Measurements from ENCODE around the gene UBR1.
A peak's percentile ranks its signal among the peaks of the same experiment; 100 is the strongest.

The UBR1 gene

DNA sequence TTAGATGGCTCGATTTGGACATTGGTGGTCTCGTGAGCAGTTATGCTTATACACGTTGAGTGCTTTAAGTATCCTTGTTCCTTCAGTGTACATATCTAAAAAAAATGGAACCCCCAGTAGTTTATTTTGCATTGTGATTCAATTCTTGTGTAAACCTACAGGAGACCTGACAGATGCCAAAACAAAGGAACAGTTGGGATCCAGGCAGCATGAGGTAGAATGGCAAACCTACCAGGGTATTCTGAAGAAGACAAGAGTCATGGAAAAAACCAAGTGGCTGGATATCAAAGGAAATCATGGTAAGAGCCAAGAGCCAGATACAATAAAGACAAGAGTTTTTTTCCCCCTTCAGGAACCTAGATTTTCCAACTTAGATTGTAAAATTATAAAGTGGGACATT, 29.5 kb upstream of the UBR1 start:
- Histone ChIP-seq H3K4me3 (replicated peaks; ENCODE audit: insufficient read depth, low read length) (no peak overlapping the region), H3K27ac (replicated peaks) (no peak overlapping the region), H3K27me3 (ENCODE audit: insufficient read depth, poor library complexity, severe bottlenecking) (no peaks in the 10 kb centered on the region)
- TF ChIP-seq GABPA (IDR thresholded peaks at IDR 0.05; ENCODE audit: low read depth) = no peak
- TF ChIP-seq POLR2AphosphoS5 (IDR thresholded peaks at IDR 0.05; ENCODE audit: low read depth) = no peak
- no peak for TF ChIP-seq SPI1 (IDR thresholded peaks at IDR 0.05; ENCODE audit: borderline replicate concordance, low read depth)
- TF ChIP-seq REST (IDR thresholded peaks at IDR 0.05; ENCODE audit: insufficient replicate concordance, low read depth) = no peak
- TF ChIP-seq, protein P1, sequence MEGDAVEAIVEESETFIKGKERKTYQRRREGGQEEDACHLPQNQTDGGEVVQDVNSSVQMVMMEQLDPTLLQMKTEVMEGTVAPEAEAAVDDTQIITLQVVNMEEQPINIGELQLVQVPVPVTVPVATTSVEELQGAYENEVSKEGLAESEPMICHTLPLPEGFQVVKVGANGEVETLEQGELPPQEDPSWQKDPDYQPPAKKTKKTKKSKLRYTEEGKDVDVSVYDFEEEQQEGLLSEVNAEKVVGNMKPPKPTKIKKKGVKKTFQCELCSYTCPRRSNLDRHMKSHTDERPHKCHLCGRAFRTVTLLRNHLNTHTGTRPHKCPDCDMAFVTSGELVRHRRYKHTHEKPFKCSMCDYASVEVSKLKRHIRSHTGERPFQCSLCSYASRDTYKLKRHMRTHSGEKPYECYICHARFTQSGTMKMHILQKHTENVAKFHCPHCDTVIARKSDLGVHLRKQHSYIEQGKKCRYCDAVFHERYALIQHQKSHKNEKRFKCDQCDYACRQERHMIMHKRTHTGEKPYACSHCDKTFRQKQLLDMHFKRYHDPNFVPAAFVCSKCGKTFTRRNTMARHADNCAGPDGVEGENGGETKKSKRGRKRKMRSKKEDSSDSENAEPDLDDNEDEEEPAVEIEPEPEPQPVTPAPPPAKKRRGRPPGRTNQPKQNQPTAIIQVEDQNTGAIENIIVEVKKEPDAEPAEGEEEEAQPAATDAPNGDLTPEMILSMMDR (IDR thresholded peaks at IDR 0.05; ENCODE audit: insufficient read depth, low read length) = no peak
- no peak for DNase-seq (ENCODE audit: low read depth in 1 of 2, low spot score in 1 of 2)

DNA sequence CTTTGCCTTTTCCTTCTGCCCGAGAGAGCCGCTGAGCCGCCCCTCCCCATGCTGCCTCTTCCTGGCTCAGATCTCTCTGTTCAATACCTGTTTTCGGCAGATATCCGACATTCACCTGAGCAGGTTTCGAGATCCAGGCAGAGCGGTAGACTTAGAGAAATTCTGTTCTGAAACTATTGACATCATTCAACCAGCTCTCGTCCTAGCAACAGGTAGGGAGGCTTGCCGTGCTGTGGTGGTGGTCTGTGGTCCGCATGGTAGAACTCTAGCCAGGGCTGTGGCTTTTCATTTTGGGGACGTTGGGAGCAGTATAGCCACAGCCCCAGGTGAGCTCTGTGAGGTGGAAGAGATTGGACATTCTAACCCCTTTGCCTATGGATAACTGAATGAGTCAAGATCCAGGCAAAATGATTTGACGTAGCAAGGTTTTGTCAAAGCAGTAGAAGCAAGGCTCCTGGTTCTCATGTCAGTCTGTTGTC, 28.4 kb upstream of the UBR1 start:
- Histone ChIP-seq H3K27me3 (ENCODE audit: insufficient read depth, poor library complexity, severe bottlenecking) (no peaks in the 10 kb centered on the region), H3K27ac (replicated peaks) (peak overlapping the region; percentile 38; the same call in 1 of the 2 replicates), H3K4me3 (replicated peaks; ENCODE audit: insufficient read depth, low read length) (peak overlapping the region; percentile 85)
- no peak for DNase-seq (ENCODE audit: low read depth in 1 of 2, low spot score in 1 of 2)
- no peak for TF ChIP-seq SPI1 (IDR thresholded peaks at IDR 0.05; ENCODE audit: borderline replicate concordance, low read depth)
- TF ChIP-seq REST (IDR thresholded peaks at IDR 0.05; ENCODE audit: insufficient replicate concordance, low read depth) = no peak

DNA sequence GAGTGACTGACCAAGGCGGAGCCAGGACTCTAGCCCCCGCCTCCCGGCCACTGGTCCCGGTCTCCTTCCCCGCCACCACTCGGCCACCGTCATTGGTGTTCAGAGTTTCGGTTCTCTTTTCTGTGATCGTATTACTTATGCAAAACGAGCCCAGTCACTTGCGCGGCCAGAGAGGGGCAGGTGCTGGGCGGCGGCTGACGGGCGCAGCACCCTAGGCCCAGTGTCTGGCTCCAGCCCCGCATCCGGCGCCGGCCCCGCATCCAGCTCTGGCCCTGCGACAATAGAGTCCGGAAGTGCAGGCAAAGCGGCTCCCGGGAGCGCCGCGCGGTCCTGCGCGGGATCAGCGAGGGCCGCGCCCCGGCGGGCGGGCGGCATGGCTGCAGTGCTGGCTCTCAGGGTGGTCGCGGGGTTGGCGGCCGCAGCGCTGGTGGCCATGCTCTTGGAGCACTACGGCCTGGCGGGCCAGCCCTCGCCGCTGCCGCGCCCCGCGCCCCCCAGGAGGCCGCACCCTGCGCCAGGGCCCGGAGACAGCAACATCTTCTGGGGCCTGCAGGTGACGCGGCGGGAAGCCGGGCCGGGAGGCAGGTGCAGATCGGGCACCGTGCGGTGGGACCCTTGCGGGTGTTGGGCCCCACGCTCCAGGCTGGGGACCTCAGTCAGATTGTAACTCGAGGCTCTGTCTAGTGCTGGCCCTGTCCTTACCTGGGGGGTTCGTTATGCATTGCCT, 27.8 kb upstream of the UBR1 start, which contains the start of gene TMEM62:
Gene TMEM62, plus strand, starts transcription at position 157 of the 727 bp plus-strand sequence. Its CDS starts 217 bp downstream, at position 374.
- Histone ChIP-seq H3K27me3 (ENCODE audit: insufficient read depth, poor library complexity, severe bottlenecking) (no peaks in the 10 kb centered on the region), H3K4me3 (replicated peaks; ENCODE audit: insufficient read depth, low read length) (peak within 1 kb of the TSS; percentile 85), H3K27ac (replicated peaks) (peak within 1 kb of the TSS; percentile 62)
- peak; percentile 75 to 79 for DNase-seq (ENCODE audit: low read depth in 1 of 2, low spot score in 1 of 2)
- TF ChIP-seq POLR2AphosphoS5 (IDR thresholded peaks at IDR 0.05; ENCODE audit: low read depth) = peak; percentile 73
- no peak for TF ChIP-seq SPI1 (IDR thresholded peaks at IDR 0.05; ENCODE audit: borderline replicate concordance, low read depth)
- peak; percentile 49 for TF ChIP-seq REST (IDR thresholded peaks at IDR 0.05; ENCODE audit: insufficient replicate concordance, low read depth)

DNA sequence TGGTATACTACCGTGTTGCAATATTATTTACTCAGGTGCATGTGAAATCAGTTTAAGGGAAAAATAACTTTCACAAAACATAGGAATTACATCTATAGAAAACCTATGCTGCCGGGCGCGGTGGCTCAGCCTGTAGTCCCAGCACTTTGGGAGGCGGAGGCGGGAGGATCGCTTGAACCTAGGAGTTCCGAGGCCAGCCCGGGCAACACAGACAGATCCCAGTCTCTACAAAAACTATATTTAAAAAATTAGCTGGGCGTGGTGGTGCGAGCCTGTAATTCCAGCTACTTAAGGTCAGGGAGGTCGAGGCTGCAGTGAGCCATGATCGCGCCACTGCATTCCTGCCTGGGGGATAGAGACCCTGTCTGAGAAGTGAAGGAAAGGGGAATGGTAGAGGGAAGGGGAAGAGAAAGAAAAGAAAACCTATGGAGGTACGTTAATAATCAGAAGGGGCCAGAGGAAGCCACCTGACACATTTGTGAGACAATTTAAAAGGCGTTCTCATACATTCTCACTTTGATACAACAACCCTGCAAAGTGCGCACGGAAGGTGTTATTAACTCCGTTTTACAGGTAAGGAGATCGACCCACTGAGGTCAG, 27.1 kb upstream of the UBR1 start:
- H3K27ac ChIP-seq (replicated peaks) = peak overlapping the region; percentile 62
- TF ChIP-seq SPI1 (IDR thresholded peaks at IDR 0.05; ENCODE audit: borderline replicate concordance, low read depth) (no peak), GABPA (IDR thresholded peaks at IDR 0.05; ENCODE audit: low read depth) (no peak), REST (IDR thresholded peaks at IDR 0.05; ENCODE audit: insufficient replicate concordance, low read depth) (no peak), POLR2AphosphoS5 (IDR thresholded peaks at IDR 0.05; ENCODE audit: low read depth) (no peak)
- TF ChIP-seq, protein P1 (IDR thresholded peaks at IDR 0.05; ENCODE audit: insufficient read depth, low read length) = no peak
- no peaks in the 10 kb centered on the region for H3K27me3 ChIP-seq (ENCODE audit: insufficient read depth, poor library complexity, severe bottlenecking)
- H3K4me3 ChIP-seq (replicated peaks; ENCODE audit: insufficient read depth, low read length) = peak overlapping the region; percentile 85
- DNase-seq (ENCODE audit: low read depth in 1 of 2, low spot score in 1 of 2) = no peak
